ENCODE measurements around the gene KYNU. TPM values are rescaled to one million over a fixed set of nuclear protein-coding genes. Genes with fewer than 3 reads are reported as not detected.

KYNU gene
- total RNA-seq, 3 donors from 2014 or later = 1.7 to 3.3 (median 2.7) TPM

DNA sequence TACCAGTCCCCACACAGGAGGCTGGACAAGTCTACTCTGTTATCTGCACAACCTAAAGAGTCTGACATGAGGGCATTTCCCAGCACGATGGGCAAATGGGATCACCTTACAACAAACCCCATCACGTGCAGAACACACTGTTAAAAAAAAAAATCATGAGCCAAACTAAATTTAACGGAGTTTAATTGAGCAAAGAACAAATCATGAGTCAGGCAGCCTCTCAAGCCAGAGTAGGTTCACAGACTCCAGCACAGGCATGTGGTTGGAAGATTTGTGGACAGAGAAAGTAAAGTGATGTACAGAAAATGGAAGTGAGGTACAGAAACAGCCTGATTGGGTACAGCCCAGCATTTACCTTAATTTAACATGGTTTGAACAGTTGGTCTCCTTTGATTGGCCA is 59.9 kb downstream of the KYNU start:
- DNase-seq = no peak
- no peak for ATAC-seq
- Histone ChIP-seq H3K4me3 (no peak overlapping the region), H3K36me3 (ENCODE audit: low read depth) (no peaks in the 10 kb centered on the region), H3K4me1 (ENCODE audit: low read depth) (no peaks in the 10 kb centered on the region), H3K9me3 (no peaks in the 10 kb centered on the region)
- TF ChIP-seq, protein P1, sequence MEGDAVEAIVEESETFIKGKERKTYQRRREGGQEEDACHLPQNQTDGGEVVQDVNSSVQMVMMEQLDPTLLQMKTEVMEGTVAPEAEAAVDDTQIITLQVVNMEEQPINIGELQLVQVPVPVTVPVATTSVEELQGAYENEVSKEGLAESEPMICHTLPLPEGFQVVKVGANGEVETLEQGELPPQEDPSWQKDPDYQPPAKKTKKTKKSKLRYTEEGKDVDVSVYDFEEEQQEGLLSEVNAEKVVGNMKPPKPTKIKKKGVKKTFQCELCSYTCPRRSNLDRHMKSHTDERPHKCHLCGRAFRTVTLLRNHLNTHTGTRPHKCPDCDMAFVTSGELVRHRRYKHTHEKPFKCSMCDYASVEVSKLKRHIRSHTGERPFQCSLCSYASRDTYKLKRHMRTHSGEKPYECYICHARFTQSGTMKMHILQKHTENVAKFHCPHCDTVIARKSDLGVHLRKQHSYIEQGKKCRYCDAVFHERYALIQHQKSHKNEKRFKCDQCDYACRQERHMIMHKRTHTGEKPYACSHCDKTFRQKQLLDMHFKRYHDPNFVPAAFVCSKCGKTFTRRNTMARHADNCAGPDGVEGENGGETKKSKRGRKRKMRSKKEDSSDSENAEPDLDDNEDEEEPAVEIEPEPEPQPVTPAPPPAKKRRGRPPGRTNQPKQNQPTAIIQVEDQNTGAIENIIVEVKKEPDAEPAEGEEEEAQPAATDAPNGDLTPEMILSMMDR (IDR thresholded peaks at IDR 0.05) = no peak
- intact Hi-C loops (cut with DNase I, micrococcal nuclease) = no loop called here

DNA sequence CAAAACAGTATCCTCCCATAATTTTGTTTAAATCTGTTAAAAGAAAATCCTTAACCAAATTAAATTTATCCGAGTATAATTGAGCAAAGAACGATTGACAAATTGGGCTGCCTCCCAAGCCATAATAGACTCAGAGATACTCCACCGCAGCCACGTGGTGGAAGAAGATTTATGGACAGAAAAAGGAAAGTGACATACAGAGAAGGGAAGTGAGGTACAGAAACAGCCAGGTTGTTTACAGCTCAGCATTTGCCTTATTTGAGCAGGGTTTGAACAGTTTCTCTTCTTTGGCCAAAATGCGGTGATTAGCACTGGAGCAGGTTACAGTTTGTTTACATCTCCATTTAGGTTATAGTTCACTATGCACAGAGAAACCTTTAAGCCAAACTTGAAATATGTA is 60.8 kb downstream of the KYNU start:
- no peaks in the 10 kb centered on the region for H3K4me1 ChIP-seq (ENCODE audit: low read depth)
- intact Hi-C loops (cut with DNase I, micrococcal nuclease) = no loop called here
- no peak for ATAC-seq
- TF ChIP-seq, protein P1 (IDR thresholded peaks at IDR 0.05) = no peak
- DNase-seq = no peak
- H3K9me3 ChIP-seq = no peaks in the 10 kb centered on the region
- H3K4me3 ChIP-seq = no peak overlapping the region
- H3K36me3 ChIP-seq (ENCODE audit: low read depth) = no peaks in the 10 kb centered on the region

DNA sequence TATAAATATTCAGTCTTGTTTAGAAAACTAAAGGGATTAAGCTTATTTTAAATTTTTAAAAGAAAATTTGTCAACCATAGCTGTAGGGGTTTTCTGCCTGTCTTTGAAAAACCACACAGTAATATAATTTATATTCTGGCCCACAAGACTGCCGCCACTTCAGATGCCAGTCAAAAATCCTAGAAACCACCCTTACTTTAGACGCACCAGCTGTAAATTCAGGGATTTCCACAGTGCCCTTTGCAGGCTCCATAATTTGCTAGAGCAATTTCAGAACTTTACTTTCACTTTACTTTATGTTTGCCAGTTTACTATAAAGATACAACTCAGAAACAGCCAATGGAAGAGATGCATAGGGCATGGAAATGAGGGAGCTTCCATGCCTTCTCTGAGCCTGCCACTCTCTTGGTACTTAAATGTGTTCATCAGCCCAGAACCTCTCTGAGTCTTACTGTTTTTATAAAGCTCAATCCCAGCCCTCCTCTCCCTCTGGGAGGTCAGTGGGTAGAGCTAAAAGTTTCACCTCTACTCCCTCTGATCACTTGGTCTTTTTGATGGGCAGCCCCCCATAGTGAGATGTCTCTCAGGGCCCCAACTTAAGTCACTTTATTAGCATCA is 63.3 kb downstream of the KYNU start:
- TF ChIP-seq, protein P1 (IDR thresholded peaks at IDR 0.05) = no peak
- H3K4me1 ChIP-seq (ENCODE audit: low read depth) = no peaks in the 10 kb centered on the region
- H3K9me3 ChIP-seq = no peaks in the 10 kb centered on the region
- H3K36me3 ChIP-seq (ENCODE audit: low read depth) = no peaks in the 10 kb centered on the region
- no peak for ATAC-seq
- intact Hi-C loops (cut with DNase I, micrococcal nuclease) = no loop called here
- no peak for DNase-seq
- H3K4me3 ChIP-seq = no peak overlapping the region

DNA sequence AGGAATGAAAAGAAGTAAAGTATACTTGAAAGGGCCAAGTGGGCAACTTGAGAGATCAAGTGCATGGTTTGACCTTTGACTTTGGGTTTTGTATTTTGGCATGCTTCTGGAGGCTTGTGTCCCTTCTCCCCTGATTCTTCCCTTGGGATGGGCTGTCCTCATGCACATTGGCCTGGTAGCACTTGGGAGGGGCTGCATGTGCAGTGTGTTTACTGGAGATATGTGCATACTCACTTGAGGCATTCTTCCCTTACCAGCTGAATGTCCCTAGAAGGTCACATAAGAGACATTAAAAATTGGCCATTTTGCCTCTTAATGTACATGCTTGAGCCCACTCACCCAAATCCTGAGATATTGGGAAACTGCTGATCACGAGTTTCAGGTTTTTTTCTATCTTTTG is 65.2 kb downstream of the KYNU start:
- Histone ChIP-seq H3K36me3 (ENCODE audit: low read depth) (no peaks in the 10 kb centered on the region), H3K9me3 (no peaks in the 10 kb centered on the region), H3K4me3 (no peak overlapping the region), H3K4me1 (ENCODE audit: low read depth) (no peaks in the 10 kb centered on the region)
- intact Hi-C loops (cut with DNase I, micrococcal nuclease) = no loop called here
- TF ChIP-seq, protein P1 (IDR thresholded peaks at IDR 0.05) = no peak
- no peak for ATAC-seq
- no peak for DNase-seq

DNA sequence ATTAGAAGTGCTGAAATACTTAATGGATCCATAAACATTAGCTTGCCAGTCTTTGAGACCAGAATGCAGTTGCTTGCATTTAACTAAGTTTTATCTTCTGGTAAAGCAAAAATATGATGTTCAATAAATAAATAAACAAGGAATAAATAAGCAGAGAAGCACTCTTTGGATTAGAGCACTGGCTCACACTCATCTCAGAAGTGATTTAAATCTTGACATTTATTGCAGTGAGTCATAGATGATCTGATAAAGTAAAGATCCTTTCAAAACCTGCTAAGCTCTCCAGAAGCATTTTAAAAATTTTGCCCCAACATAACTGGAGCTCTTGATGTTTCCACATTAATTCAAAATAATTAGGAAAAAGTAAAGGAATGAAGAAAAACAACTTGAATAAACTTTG is 66.8 kb downstream of the KYNU start:
- no peaks in the 10 kb centered on the region for H3K4me1 ChIP-seq (ENCODE audit: low read depth)
- intact Hi-C loops (cut with DNase I, micrococcal nuclease) = no loop called here
- no peaks in the 10 kb centered on the region for H3K36me3 ChIP-seq (ENCODE audit: low read depth)
- no peaks in the 10 kb centered on the region for H3K9me3 ChIP-seq
- TF ChIP-seq, protein P1 (IDR thresholded peaks at IDR 0.05) = no peak
- H3K4me3 ChIP-seq = no peak overlapping the region
- no peak for ATAC-seq
- no peak for DNase-seq

DNA sequence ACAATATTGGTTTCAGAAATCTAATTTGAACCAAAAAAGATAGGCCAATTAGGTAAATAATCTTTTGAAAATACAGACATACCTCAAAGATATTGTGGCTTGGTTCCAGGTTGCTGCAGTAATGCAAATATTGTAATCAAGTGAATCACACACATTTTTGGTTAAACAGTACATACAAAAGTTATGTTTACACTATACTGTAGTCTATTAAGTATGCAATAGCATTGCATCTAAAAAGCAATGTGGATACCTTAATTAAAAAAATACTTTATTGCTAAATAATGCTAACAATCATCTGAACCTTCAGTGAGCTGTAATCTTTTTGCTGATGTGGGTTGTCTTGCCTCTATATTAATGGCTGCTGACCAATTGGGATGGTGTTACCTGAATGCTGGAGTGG is 67.3 kb downstream of the KYNU start:
- Histone ChIP-seq H3K9me3 (no peaks in the 10 kb centered on the region), H3K4me3 (no peak overlapping the region), H3K4me1 (ENCODE audit: low read depth) (no peaks in the 10 kb centered on the region), H3K36me3 (ENCODE audit: low read depth) (no peaks in the 10 kb centered on the region)
- DNase-seq = no peak
- no peak for ATAC-seq
- TF ChIP-seq, protein P1 (IDR thresholded peaks at IDR 0.05) = no peak
- intact Hi-C loops (cut with DNase I, micrococcal nuclease) = no loop called here
